SK-N-SH (cell line): ENCODE data around the gene MCCC2.
"Not testable (repeated sequence)": the region's sequence is repeated elsewhere in the genome, so short reads cannot be mapped to it uniquely, and the experiment has no call there.

Experiments used
- MEF2A ChIP-seq: IDR thresholded peaks from 2 replicates; pipeline ENCODE4 v1.4.0; 2012; ENCODE audit warnings: low read depth, borderline replicate concordance
- NFIC ChIP-seq: IDR thresholded peaks from 2 replicates; pipeline ENCODE4 v1.4.0; 2012; ENCODE audit warnings: borderline replicate concordance
- NRF1 ChIP-seq: IDR thresholded peaks from 2 replicates; pipeline ENCODE4 v1.6.1; 2012; ENCODE audit warnings: low read depth, mild to moderate bottlenecking, low read length
- POLR2AphosphoS5 ChIP-seq: IDR thresholded peaks from 2 replicates; pipeline ENCODE4 v1.6.1; 2012; ENCODE audit warnings: low read depth, low read length
- RFX5 ChIP-seq: IDR thresholded peaks from 2 replicates; pipeline ENCODE4 v1.6.1; 2012; ENCODE audit warnings: mild to moderate bottlenecking, improper control_type of control experiment, low read length
- TCF12 ChIP-seq: IDR thresholded peaks from 2 replicates; pipeline ENCODE4 v1.4.0; 2012
- TEAD4 ChIP-seq: IDR thresholded peaks from 2 replicates; pipeline ENCODE4 v1.4.0; 2012; ENCODE audit warnings: mild to moderate bottlenecking, borderline replicate concordance; ENCODE audit not compliant: insufficient read depth
- YY1 ChIP-seq: IDR thresholded peaks from 2 replicates; pipeline ENCODE4 v1.4.0; 2012; ENCODE audit warnings: low read depth, mild to moderate bottlenecking
- TF ChIP-seq, protein P1 (sequence below): fragments of 200-600 bp; sonication (generic); IDR thresholded peaks from 2 replicates; pipeline ENCODE4 v1.6.1; 2017; ENCODE audit warnings: antibody characterized with exemption, mild to moderate bottlenecking, moderate library complexity
- TF ChIP-seq, protein P2 (sequence below): IDR thresholded peaks from 2 replicates; pipeline ENCODE4 v1.6.1; 2012; ENCODE audit warnings: mild to moderate bottlenecking, low read depth, low read length, moderate library complexity

DNA sequence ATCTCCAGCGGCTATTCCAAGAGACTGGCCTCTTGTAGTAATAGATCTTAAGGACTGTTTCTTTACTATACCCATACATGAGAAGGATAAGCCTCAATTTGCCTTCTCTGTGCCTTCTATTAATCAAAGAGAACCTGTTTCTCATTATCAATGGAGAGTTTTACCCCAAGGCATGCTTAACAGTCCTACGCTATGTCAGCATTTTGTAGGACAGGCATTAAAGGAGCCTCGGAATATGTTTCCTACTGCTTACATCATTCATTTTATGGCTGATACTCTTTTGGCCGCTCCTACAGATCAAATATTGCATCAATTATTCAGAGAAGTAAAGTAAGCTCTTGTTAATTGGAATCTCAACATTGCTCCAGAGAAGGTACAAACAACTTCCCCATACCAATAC lies 11.6 kb upstream of the MCCC2 start:
- TF ChIP-seq, protein P1, sequence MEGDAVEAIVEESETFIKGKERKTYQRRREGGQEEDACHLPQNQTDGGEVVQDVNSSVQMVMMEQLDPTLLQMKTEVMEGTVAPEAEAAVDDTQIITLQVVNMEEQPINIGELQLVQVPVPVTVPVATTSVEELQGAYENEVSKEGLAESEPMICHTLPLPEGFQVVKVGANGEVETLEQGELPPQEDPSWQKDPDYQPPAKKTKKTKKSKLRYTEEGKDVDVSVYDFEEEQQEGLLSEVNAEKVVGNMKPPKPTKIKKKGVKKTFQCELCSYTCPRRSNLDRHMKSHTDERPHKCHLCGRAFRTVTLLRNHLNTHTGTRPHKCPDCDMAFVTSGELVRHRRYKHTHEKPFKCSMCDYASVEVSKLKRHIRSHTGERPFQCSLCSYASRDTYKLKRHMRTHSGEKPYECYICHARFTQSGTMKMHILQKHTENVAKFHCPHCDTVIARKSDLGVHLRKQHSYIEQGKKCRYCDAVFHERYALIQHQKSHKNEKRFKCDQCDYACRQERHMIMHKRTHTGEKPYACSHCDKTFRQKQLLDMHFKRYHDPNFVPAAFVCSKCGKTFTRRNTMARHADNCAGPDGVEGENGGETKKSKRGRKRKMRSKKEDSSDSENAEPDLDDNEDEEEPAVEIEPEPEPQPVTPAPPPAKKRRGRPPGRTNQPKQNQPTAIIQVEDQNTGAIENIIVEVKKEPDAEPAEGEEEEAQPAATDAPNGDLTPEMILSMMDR: not testable (repeated sequence)
- not testable (repeated sequence) for TF ChIP-seq POLR2AphosphoS5, NRF1, TCF12, NFIC, TEAD4, RFX5, YY1, MEF2A
- TF ChIP-seq, protein P2, sequence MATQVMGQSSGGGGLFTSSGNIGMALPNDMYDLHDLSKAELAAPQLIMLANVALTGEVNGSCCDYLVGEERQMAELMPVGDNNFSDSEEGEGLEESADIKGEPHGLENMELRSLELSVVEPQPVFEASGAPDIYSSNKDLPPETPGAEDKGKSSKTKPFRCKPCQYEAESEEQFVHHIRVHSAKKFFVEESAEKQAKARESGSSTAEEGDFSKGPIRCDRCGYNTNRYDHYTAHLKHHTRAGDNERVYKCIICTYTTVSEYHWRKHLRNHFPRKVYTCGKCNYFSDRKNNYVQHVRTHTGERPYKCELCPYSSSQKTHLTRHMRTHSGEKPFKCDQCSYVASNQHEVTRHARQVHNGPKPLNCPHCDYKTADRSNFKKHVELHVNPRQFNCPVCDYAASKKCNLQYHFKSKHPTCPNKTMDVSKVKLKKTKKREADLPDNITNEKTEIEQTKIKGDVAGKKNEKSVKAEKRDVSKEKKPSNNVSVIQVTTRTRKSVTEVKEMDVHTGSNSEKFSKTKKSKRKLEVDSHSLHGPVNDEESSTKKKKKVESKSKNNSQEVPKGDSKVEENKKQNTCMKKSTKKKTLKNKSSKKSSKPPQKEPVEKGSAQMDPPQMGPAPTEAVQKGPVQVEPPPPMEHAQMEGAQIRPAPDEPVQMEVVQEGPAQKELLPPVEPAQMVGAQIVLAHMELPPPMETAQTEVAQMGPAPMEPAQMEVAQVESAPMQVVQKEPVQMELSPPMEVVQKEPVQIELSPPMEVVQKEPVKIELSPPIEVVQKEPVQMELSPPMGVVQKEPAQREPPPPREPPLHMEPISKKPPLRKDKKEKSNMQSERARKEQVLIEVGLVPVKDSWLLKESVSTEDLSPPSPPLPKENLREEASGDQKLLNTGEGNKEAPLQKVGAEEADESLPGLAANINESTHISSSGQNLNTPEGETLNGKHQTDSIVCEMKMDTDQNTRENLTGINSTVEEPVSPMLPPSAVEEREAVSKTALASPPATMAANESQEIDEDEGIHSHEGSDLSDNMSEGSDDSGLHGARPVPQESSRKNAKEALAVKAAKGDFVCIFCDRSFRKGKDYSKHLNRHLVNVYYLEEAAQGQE: not testable (repeated sequence)
